Stimulated activated CD8-positive, alpha-beta memory T cell treated with anti-CD3 and anti-CD28 coated beads, Interleukin-2, amount 100 ng/mL, for 48 hours (primary cell): ENCODE data around the gene ZFYVE26.

Experiments
- DNase-seq, 2 donors: peaks; one replicate each; pipeline ENCODE4 v3.0.0-alpha.2; 2020; ENCODE audit warnings: low read depth in 2 of 2

The ZFYVE26 gene

GRCh38 chr14:67815573-67816225 lies 691 bp downstream of the ZFYVE26 start:
- no peak for DNase-seq

GRCh38 chr14:67814821-67815220 lies 1.6 kb downstream of the ZFYVE26 start:
- DNase-seq = no peak

- DNase-seq = no peak
These were observed 10.1 kb downstream of the ZFYVE26 start for GRCh38 chr14:67806246-67806645.

DNA sequence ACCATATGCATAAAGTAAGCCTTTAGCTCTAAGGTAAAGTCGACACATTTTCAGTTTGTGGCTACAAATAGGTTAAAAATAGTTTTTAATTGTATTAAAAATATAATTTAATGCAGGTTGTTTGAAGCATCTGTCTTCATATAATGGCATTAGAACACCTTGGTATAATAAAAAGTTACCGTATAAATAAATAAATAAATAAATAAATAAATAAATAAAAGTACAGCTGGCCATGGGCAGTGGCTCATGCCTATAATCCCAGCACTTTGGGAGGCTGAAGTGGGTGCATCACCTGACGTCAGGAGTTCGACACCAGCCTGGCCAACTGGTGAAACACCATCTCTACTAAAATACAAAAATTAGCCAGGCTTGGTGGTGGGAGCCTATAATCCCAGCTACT lies 15.6 kb downstream of the ZFYVE26 start:
- DNase-seq = no peak

DNA sequence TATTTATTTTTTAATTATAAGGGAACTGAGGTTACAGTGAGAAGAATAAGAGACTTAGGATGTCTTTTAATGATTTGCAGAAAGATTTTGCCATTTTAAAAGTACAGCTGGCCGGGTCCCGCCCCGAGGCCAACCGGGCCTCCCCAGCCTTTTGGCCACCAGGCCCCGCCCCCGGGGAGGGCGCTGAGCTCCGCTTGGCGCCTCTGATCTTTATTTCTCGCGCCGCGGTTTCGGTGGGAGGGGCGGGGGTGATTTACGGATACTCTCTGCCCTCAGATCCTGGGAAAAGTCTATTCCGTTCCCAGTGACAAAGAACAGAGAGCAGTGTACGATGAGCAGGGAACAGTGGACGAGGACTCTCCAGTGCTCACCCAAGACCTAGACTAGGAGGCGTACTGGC lies 17.7 kb downstream of the ZFYVE26 start:
- DNase-seq = no peak

DNA sequence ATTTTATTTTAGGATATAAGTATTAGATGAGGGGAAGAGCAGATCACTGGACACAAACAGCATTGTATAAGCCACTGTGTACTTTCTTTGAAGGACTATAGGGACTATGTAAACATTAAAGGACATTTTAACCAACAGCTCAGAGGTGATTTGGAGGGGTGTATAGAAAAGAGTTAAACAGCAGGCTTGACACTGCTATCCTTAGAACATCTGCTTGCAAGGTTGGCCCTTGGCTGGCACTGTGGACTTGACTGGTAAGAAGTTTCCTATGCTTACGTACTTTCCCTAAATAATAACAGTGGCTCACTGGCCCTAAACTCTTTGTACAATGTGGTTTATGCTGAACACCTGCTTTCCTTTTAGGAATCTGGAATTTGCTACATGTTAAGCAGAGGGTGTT lies 28.7 kb downstream of the ZFYVE26 start:
- DNase-seq = no peak

- DNase-seq = no peak
These were observed 30.9 kb downstream of the ZFYVE26 start for GRCh38 chr14:67785270-67786109.

DNA sequence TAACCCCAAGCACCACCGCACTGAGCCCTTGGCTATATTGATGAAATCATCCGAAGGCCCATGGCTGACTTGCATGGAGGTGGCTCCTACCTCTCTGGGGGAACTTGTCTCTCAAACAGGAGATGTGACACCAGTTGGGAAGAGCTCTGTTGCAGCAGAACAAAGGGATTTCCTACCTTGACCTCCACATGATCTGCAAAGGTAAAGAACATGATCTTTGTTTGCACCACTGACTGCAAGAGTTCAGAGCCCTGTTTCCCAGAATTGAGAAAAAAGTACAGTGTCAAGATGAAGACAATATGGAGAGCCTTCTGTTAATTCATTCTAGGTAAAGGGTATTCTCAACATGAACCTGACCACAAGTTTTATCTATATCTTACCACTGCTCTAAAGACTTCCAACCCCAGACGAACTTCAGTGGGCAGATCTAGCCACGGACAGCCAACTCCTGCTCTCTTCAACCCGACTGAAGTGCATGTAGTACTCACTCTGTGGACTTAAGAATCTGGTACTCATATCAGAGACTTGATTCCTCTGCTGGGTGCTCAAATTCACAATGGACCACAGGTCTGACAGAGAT lies 32.1 kb downstream of the ZFYVE26 start:
- no peak for DNase-seq

GRCh38 chr14:67782090-67782489 lies 34.3 kb downstream of the ZFYVE26 start:
- DNase-seq = no peak

DNA sequence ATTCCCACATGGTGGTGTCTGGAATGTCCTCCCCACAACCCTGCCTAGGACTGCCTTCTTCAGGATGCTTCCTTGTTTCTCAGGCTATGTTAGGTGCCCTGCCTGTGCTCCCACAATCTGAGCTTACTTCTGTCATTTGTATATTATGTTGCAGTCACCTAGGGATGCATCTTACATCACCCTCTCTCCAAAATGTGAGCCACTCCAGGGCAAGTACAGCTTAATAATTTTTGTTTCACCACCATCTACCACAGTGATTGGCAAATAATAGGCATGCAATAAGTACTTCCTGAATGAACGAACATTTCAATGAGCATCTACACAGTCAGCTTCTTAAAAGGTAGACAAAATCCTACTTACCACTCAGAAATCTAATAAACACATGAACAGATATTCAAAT lies 37.6 kb downstream of the ZFYVE26 start:
- no peak for DNase-seq

- no peak for DNase-seq
These were observed 39.6 kb downstream of the ZFYVE26 start for GRCh38 chr14:67776653-67777322.

GRCh38 chr14:67773844-67774377 lies 42.5 kb downstream of the ZFYVE26 start:
- no peak for DNase-seq

DNA sequence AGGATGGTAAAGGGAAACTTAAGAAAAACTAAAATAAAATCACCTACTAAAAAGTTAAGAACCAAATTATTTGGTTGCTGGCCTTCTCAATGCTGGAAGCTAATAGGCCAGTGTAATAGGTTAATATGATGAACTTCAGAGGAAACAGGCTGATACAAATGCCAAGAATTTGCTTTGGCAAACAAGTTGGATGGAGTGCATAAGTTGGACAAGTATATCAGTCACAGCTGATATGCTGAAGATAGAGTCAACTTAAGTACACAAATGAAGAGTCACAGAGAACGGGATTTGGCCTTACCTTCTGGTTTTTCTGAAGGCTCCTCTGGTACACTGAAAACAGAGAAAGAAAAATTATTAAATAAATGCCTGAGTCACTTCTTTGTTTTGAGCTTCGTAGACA lies 48.2 kb downstream of the ZFYVE26 start:
- no peak for DNase-seq

- no peak for DNase-seq
These were observed 50.2 kb downstream of the ZFYVE26 start for GRCh38 chr14:67766035-67766680.

DNA sequence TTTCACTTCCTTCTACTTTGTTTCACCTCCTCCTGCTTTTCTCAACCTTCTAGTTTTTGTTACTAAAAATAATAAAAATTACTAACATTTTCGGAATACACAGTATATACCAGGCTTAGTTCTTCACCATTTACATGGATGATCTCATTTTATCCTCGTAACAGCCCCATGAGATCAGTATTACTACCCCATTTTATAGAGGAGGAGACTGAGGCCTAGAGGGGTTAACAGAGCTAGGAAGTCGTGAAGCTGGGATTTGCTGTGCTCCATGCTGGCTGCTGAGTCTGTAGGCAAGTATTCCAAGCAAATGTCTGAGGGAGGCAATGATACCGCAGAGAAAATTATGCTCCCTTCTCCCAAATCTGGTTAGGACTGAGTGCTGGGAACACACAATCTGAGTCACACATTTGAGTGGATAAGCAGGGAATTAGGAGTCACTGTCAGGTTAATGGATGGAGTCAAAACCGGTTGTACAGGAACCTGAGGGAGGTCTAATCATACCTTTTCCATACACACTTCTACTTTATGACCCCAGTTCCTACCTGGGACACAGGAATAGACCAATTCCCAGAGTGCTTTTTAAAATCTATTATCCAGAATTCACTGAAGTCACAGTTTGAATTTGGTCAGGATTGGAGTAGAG lies 51.1 kb downstream of the ZFYVE26 start:
- no peak for DNase-seq

DNA sequence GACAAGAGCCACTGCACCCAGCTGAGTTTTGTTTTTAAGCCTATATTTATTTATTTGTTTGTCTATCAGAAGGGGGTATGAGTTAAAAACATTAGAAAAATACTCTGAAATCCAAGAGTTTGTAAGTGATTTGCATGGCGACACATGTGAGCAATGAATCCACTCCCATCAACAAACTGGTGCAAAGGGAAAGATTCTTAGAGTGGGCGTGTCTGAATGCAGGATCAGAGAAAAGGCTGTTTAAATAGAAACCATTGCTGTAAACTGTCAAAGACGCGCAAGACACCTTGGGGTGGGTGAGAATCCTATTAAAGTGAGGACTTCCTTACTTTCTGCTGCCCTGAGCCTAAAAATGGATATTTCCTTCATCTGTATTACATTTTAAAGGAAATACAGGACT lies 51.9 kb downstream of the ZFYVE26 start:
- no peak for DNase-seq

- no peak for DNase-seq
These were observed 53.1 kb downstream of the ZFYVE26 start for GRCh38 chr14:67763158-67763822.

DNA sequence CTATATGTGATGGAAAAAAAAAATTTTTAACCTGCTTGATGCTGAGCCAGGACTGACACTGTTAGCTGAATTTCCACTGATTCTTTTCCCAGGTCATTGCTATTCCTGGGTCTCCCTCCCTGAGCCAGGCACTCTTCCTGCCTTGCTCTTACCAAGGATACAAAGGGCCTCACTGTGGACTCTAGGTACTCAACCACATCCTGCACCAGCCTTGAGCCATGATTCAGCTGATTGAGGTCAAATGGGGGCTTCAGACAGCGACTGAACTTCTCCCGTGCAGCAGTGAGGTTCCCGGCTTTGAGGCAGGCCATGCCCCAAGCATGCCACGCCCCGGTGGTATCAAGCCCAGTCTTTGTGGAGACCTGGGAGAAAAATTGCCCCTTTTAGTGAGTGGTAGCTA lies 54.3 kb downstream of the ZFYVE26 start:
- no peak for DNase-seq

DNA sequence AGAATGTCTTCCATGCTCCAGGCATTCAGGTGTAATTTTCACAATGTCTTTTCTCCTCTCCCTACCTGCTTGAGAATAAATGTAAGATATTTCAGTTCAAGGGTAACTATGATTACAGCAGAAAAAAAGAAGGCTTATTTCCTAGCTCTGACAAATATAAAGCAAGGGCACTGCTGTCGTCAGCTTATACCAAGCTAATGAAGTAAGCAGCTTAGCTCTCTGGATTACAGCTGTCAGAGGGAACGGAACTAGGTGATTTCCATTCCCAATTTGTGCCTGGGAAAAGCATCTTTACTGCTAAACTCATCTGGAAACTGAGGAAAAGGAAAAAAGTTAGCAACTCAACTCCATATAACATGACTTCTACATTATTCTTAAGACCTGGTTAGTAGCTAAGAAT lies 56.5 kb downstream of the ZFYVE26 start:
- no peak for DNase-seq

DNA sequence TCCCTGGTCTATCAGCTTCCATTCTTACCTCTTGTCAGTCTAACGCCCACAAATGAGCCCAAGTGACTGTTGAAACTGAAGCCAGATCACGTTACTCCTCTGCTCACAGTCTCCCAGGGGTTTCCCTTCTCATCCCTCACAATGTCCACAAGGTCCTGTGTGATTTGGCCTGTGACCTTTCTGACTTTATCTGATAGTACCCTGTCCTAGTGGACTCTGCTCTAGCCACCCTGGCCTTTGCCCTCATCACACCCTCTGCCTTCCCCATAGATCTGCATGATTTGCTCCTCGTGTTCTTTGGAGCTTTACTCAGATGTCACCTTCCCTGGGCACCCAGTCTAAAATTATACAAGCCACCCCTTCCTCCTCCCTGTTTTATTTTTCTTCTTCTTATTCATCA lies 59.2 kb downstream of the ZFYVE26 start:
- no peak for DNase-seq

GRCh38 chr14:67756496-67756895 lies 59.9 kb downstream of the ZFYVE26 start:
- no peak for DNase-seq
